Nephron (organoid): ENCODE measurements around the gene UTP11.

Experiments used
- H3K27ac Mint-ChIP-seq, 3 experiments: 2 replicates each; pipeline ENCODE4 v1.8.0; 2020; ENCODE audit warnings: mixed read lengths in 3 of 3, mild to moderate bottlenecking in 2 of 3, moderate library complexity in 1 of 3
- H3K27me3 Mint-ChIP-seq: 2 replicates; pipeline ENCODE4 v1.8.0; 2021; ENCODE audit warnings: low read depth, mild to moderate bottlenecking, moderate library complexity, mixed read lengths
- H3K36me3 Mint-ChIP-seq: 2 replicates; pipeline ENCODE4 v1.8.0; 2020; ENCODE audit warnings: low read depth, mixed read lengths
- H3K4me1 Mint-ChIP-seq: 2 replicates; pipeline ENCODE4 v1.8.0; 2020; ENCODE audit warnings: mixed read lengths
- H3K4me3 Mint-ChIP-seq, 3 experiments: 2 replicates each; pipeline ENCODE4 v1.8.0; 2020; ENCODE audit warnings: mild to moderate bottlenecking in 3 of 3, mixed read lengths in 3 of 3, moderate library complexity in 2 of 3
- H3K9me3 Mint-ChIP-seq: 2 replicates; pipeline ENCODE4 v1.8.0; 2020; ENCODE audit warnings: mixed read lengths
- TF ChIP-seq, protein P1 (sequence below), 3 experiments: fragments of 200-600 bp; sonication (generic); IDR thresholded peaks; one replicate each; pipeline ENCODE4 v1.5.0; 2021; ENCODE audit warnings: antibody characterized with exemption in 3 of 3; ENCODE audit not compliant: unreplicated experiment in 3 of 3

UTP11 gene

DNA sequence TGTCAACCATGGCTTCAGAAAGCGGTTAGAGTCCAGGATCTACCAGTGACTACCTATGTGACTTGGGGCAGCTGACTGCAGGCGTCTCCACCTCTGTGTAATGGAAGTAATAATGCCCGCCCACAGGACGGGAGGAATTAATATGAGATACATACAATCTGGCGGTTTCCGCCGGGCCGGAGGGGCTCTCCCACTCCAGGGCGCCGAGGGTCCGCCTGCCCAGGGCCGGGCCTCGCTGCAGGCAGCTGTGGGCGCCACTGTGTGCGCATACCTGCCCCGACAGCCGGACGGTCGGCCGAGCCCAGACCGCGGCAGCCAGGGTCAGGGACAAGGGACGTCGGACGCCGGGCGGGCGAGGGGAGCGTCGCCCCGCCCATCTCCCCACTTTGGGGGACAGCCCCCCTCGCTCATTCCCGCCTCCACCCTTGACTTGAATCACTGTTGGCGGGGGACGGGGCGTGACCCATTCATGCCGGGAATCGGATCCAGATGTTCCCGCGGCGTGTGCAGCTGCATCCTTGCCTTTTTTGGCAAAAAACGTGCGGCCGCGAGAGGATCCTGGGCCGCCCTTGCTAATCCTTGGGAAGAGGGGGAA is 16.7 kb upstream of the UTP11 start:
- peak overlapping the region; percentile 94 to 100 (median 98) for H3K27ac Mint-ChIP-seq

GRCh38 chr1:37997256-37998088 is 15.1 kb upstream of the UTP11 start:
- Mint-ChIP-seq H3K4me3 (peak overlapping the region in 1 of 3 experiments; percentile 63), H3K4me1 (peaks cover 60% of the 10 kb centered on the region)

More for the DNA sequence above, 16.7 kb upstream of the UTP11 start:
- H3K36me3 Mint-ChIP-seq: peaks cover 17% of the 10 kb centered on the region
- H3K4me1 Mint-ChIP-seq: peaks cover 56% of the 10 kb centered on the region
- TF ChIP-seq, protein P1, sequence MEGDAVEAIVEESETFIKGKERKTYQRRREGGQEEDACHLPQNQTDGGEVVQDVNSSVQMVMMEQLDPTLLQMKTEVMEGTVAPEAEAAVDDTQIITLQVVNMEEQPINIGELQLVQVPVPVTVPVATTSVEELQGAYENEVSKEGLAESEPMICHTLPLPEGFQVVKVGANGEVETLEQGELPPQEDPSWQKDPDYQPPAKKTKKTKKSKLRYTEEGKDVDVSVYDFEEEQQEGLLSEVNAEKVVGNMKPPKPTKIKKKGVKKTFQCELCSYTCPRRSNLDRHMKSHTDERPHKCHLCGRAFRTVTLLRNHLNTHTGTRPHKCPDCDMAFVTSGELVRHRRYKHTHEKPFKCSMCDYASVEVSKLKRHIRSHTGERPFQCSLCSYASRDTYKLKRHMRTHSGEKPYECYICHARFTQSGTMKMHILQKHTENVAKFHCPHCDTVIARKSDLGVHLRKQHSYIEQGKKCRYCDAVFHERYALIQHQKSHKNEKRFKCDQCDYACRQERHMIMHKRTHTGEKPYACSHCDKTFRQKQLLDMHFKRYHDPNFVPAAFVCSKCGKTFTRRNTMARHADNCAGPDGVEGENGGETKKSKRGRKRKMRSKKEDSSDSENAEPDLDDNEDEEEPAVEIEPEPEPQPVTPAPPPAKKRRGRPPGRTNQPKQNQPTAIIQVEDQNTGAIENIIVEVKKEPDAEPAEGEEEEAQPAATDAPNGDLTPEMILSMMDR (IDR thresholded peaks at IDR 0.05; ENCODE audit: unreplicated experiment in 3 of 3): no peak
- H3K9me3 Mint-ChIP-seq: no peaks in the 10 kb centered on the region
- peak overlapping the region; percentile 80 to 84 (median 83) for H3K4me3 Mint-ChIP-seq
- H3K27me3 Mint-ChIP-seq: peaks cover 4% of the 10 kb centered on the region

DNA sequence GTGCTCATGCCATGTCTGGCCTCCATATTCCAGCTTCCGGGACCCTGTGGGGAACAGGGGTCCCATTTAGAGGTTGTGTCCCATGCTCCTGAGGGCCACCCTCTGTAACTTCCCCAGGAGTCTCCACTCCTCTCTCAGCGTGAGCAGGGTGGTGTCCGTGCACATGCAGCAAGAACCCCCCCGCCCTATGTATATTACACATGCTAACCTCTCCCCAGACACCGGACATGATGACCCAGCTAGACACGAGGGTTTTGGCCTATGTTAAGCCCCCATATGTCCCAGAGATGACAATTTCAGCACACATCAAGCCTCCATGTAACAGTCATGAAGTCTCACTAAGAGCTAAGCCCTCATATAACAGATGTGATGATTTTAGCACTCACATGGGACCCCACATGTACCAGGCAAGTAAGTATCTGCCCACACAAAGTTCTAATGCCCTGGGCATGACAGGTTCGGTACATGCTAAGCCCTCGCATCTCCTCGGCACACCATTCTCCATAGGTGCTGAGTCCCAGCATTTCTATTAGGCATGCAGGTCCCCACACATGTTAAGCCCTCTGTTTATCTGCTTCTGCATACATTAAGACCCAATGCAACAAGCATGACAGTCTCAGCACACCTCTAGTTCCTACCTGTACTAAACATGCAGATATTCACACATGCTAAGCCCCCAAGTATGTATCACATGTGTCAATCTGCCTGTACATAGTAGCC is 14.3 kb upstream of the UTP11 start:
- Mint-ChIP-seq H3K27ac (peak overlapping the region; percentile 88 to 100 (median 97)), H3K4me1 (peaks cover 61% of the 10 kb centered on the region), H3K27me3 (peaks cover 4% of the 10 kb centered on the region), H3K4me3 (peak overlapping the region; percentile 5 to 63 (median 35)), H3K9me3 (no peaks in the 10 kb centered on the region), H3K36me3 (peaks cover 17% of the 10 kb centered on the region)
- TF ChIP-seq, protein P1 (IDR thresholded peaks at IDR 0.05; ENCODE audit: unreplicated experiment in 3 of 3): no peak

More at GRCh38 chr1:37997256-37998088, 15.1 kb upstream of the UTP11 start:
- TF ChIP-seq, protein P1 (IDR thresholded peaks at IDR 0.05; ENCODE audit: unreplicated experiment in 3 of 3): no peak
- no peaks in the 10 kb centered on the region for H3K9me3 Mint-ChIP-seq
- H3K27ac Mint-ChIP-seq: peak overlapping the region; percentile 97 to 100 (median 98)
- peaks cover 4% of the 10 kb centered on the region for H3K27me3 Mint-ChIP-seq
- peaks cover 17% of the 10 kb centered on the region for H3K36me3 Mint-ChIP-seq

DNA sequence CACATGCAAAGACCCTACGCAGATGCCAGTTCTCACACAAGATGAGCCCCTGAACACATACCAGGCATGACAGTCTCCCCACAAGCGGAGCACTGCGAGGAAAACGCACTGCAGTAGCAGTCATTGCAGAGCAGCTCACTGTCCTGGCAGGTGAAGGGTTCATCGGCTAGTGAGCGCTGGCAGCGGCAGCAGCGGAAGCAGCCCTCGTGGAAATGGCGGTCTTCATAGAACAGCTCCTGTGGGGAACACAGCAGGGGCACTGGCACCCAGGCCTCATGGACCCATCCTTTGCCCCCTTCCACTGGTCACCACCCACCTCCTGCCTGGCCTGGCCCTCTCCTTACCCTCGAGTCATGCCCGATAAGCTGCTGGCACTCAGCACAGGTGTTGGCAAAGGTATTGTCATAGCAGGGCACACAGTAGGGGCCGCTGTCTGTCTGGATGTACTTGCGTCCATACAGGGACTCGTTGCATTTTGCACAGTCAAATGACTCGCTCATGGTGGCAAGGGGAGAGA is 13.6 kb upstream of the UTP11 start:
- peak overlapping the region; percentile 68 to 78 (median 71) for H3K4me3 Mint-ChIP-seq
- H3K36me3 Mint-ChIP-seq: peaks cover 17% of the 10 kb centered on the region
- peak overlapping the region; percentile 97 to 100 (median 99) for H3K27ac Mint-ChIP-seq
- H3K27me3 Mint-ChIP-seq: peaks cover 4% of the 10 kb centered on the region
- TF ChIP-seq, protein P1 (IDR thresholded peaks at IDR 0.05; ENCODE audit: unreplicated experiment in 3 of 3): no peak
- peaks cover 68% of the 10 kb centered on the region for H3K4me1 Mint-ChIP-seq
- H3K9me3 Mint-ChIP-seq: no peaks in the 10 kb centered on the region

DNA sequence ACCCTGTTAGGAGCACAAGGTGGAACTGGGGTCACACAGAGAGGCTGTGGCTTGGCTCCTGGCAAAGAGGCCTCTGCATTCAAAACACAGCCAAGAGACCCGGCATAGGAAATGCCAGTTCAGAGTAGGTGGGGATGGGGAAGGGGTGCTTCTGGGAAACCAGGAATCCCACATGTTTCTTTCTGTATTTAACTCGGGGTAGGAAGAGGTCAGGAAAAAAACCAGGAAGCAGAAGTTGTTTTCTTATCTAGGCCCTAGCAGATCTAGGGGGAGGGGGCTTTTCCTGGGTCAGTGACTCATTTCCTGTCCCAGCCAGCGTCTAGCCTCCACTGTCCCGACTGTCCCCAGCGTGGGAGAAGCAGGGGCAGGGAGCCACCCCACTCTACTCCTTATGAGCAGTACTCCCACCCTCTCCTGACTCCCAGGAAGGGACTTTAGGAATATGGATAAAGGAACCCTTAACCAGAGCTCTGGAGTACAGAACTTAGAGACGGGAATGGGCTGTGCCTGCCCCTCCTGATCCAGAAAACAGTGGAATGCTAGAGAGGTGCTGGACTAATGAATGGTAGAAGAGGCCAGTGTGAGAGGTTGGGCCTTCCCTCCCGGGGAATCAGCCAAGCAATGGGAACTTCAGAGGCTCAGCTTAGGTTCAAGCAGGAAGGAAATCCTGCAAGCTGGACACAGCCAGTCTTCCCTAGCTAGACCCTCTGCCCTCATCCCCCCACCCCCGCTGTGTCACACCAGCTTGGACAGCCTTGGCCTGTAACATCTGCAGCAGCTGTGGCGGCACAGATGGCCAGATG is 12.9 kb upstream of the UTP11 start:
- TF ChIP-seq, protein P1 (IDR thresholded peaks at IDR 0.05; ENCODE audit: unreplicated experiment in 3 of 3): no peak
- Mint-ChIP-seq H3K4me3 (peak overlapping the region; percentile 68 to 78 (median 71)), H3K27me3 (peaks cover 4% of the 10 kb centered on the region), H3K36me3 (peaks cover 17% of the 10 kb centered on the region), H3K4me1 (peaks cover 75% of the 10 kb centered on the region), H3K27ac (peak overlapping the region; percentile 97 to 100 (median 99)), H3K9me3 (no peaks in the 10 kb centered on the region)
